Right lobe of liver (tissue), 6 donors: ENCODE results near the gene NRCAM. TPM values are rescaled to one million over a fixed set of nuclear protein-coding genes. Genes with fewer than 3 reads are reported as not detected.

Source experiments
- ATAC-seq, 4 donors: fragments of 200-7000 bp; cut with Tn5 transposase; one replicate each; pipeline ENCODE4 v1.9.1; 2020; ENCODE audit warnings: mild to moderate bottlenecking in 4 of 4, moderate library complexity in 4 of 4
- DNase-seq, 3 donors: peaks; one replicate each; pipeline ENCODE4 v3.0.0-alpha.2; 2020
- H3K27ac ChIP-seq, 3 donors: fragments of 200-600 bp; one replicate each; pipeline ENCODE4 v1.8.0; 2022
- H3K27me3 ChIP-seq, 2 donors: fragments of 200-600 bp; one replicate each; pipeline ENCODE4 v1.8.0; 2022
- H3K36me3 ChIP-seq, 4 donors: fragments of 200-600 bp; sonication (generic) in 1 of 4; one replicate each; pipeline versions ENCODE4 v1.5.1 to v1.8.0; 2017 to 2022; ENCODE audit warnings: control low read depth in 1 of 4
- H3K4me1 ChIP-seq, 4 donors: fragments of 200-600 bp; sonication (generic) in 1 of 4; one replicate each; pipeline versions ENCODE4 v1.5.1 to v1.8.0; 2017 to 2022; ENCODE audit warnings: control low read depth in 1 of 4
- H3K4me3 ChIP-seq, 3 donors: fragments of 200-600 bp; one replicate each; pipeline ENCODE4 v1.8.0; 2022
- H3K9me3 ChIP-seq, 4 donors: fragments of 200-600 bp; sonication (generic) in 1 of 4; one replicate each; pipeline versions ENCODE4 v1.5.1 to v1.8.0; 2017 to 2022; ENCODE audit warnings: control low read depth in 1 of 4
- CTCF ChIP-seq, 4 donors: fragments of 200-600 bp in 3 of 4; fragments of 450-650 bp in 1 of 4; IDR thresholded peaks; one replicate each; pipeline versions ENCODE4 v1.5.1 to v1.8.0; 2016 to 2022; ENCODE audit warnings: antibody characterized with exemption in 4 of 4, mild to moderate bottlenecking in 2 of 4
- POLR2A ChIP-seq: fragments of 450-650 bp; IDR thresholded peaks from one replicate; pipeline ENCODE4 v1.6.1; 2017; ENCODE audit warnings: antibody characterized with exemption, mild to moderate bottlenecking
- WGBS: methylation state at CpG from one replicate; pipeline ENCODE4 v1.1.6; 2018; ENCODE audit warnings: low coverage, low lambda C conversion rate; ENCODE audit not compliant: insufficient coverage; ENCODE audit errors: missing lambda C conversion rate; 5-methylcytosine and 5-hydroxymethylcytosine counted together
- intact Hi-C, 2 donors: fragments of 100-400 bp; cut with DNase I; formaldehyde crosslinking; loops; one replicate each; pipeline versions ENCODE4 v1.11.2 to v1.14.1; 2022
- total RNA-seq, 6 experiments: library from RNA; depleted of rRNA in 2 of 6; stranded (reverse); fragments of >200 nt in 2 of 6; fragmentation: NEBNext Ultra II Directional in 3 of 6; extraction: Animal tissue kit (Norgen Biotek cat#: 25700) in 3 of 6; gene quantifications; one replicate each; pipeline versions ENCODE4 v1.1.0 to v1.2.4, GENCODE V29; 2016 to 2023
- donor health status: DM: no; HTN: yes; CAD: no.
- donor health status: DM: no; HTN: no; CAD: no.
- donor health status: DM: no; HTN: no; CAD: no.
- donor health status: DM: no; HTN: yes; CAD: no.
- donor health status: DM: no; HTN: yes; CAD: no.

NRCAM gene
- total RNA-seq, 6 experiments from 2014 or later: 0.16 to 1.9 (median 0.27) TPM

DNA sequence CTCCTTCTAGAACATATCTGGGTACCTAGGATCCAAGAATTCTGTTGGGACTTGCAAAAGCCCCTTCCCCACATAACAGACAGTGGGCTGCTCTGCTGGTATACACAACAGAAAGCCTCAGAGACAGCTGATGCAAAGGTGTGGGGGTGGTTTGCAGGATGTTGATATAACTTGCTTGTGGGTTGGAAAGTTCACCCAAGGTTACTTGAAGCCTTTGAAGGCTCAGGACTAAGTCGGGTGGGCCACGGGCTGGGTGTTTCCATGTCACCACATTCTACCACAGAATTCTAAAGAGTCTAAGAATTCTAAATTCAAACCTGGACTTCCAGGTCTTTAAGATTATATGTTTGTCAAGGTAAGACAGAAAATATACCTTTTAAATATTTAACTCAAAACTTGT, 7.4 kb upstream of the NRCAM start:
- Histone ChIP-seq H3K9me3 (no peaks in the 10 kb centered on the region), H3K27me3 (no peaks in the 10 kb centered on the region), H3K4me3 (no peak overlapping the region), H3K27ac (no peak overlapping the region), H3K4me1 (no peaks in the 10 kb centered on the region), H3K36me3 (no peaks in the 10 kb centered on the region)
- no peak for ATAC-seq
- intact Hi-C loops: no loop called here
- no peak for DNase-seq
- TF ChIP-seq CTCF (IDR thresholded peaks at IDR 0.05): no peak
- TF ChIP-seq POLR2A: no peak
- WGBS: 54% methylated on average over 2 of the region's 2 CpGs

- H3K27me3 ChIP-seq: peaks cover 0 to 1% of the 10 kb centered on the region in 2 donors
- H3K27ac ChIP-seq: no peak overlapping the region
- no peak for TF ChIP-seq CTCF (IDR thresholded peaks at IDR 0.05)
- TF ChIP-seq POLR2A: no peak
- H3K9me3 ChIP-seq: no peaks in the 10 kb centered on the region
- no peaks in the 10 kb centered on the region for H3K4me1 ChIP-seq
- H3K36me3 ChIP-seq: no peaks in the 10 kb centered on the region
- DNase-seq: no peak
- H3K4me3 ChIP-seq: no peak overlapping the region
- 70% methylated on average over 3 of the region's 3 CpGs for WGBS
- no peak for ATAC-seq
- intact Hi-C loops: no loop called here
Measured at GRCh38 chr7:108461840-108462239, 5.6 kb upstream of the NRCAM start.

- no peak for TF ChIP-seq POLR2A
- no peak for TF ChIP-seq CTCF (IDR thresholded peaks at IDR 0.05)
- intact Hi-C loops: no loop called here
Measured at GRCh38 chr7:108460964-108461363, 4.7 kb upstream of the NRCAM start.

GRCh38 chr7:108459922-108460551, 3.8 kb upstream of the NRCAM start:
- no peak overlapping the region for H3K27ac ChIP-seq
- no peak overlapping the region for H3K4me3 ChIP-seq
- no peaks in the 10 kb centered on the region for H3K36me3 ChIP-seq
- whole genome bisulfite sequencing: 40% methylated on average over 3 of the region's 3 CpGs
- peaks cover 0 to 19% of the 10 kb centered on the region in 2 donors for H3K27me3 ChIP-seq
- intact Hi-C loops: loop anchor here in 1 of 2 donors (10.0 kb wide), 1 partner anchor 275 kb away; no protein-coding TSS in a partner anchor
- H3K4me1 ChIP-seq: peaks cover 0 to 8% (median 0%) of the 10 kb centered on the region in 4 donors
- no peaks in the 10 kb centered on the region for H3K9me3 ChIP-seq
- DNase-seq (no peak), ATAC-seq (peak; percentile 61 to 80 (median 70))
- TF ChIP-seq POLR2A: no peak
- peak; percentile 41 to 59 (median 47) for TF ChIP-seq CTCF (IDR thresholded peaks at IDR 0.05)

More at GRCh38 chr7:108460964-108461363, 4.7 kb upstream of the NRCAM start:
- Histone ChIP-seq H3K27ac (no peak overlapping the region), H3K4me3 (no peak overlapping the region), H3K36me3 (no peaks in the 10 kb centered on the region), H3K9me3 (no peaks in the 10 kb centered on the region), H3K27me3 (peaks cover 0 to 10% of the 10 kb centered on the region in 2 donors), H3K4me1 (peaks cover 0 to under 1% (median 0%) of the 10 kb centered on the region in 4 donors)
- no peak for ATAC-seq
- no peak for DNase-seq
- WGBS: 71% methylated on average over 1 of the region's 1 CpG
